NCI-H146 treated with DMSO at 0.1 percent for 48 hours (cell line): ENCODE data around the gene AKAP5.
A peak's percentile ranks its signal among the peaks of the same experiment; 100 is the strongest.
"Not testable (repeated sequence)": the region's sequence is repeated elsewhere in the genome, so short reads cannot be mapped to it uniquely, and the experiment has no call there.

Experiments used
- DNase-seq: peaks from one replicate; lab custom pipeline; 2025; ENCODE audit not compliant: unreplicated experiment; lab: John Stamatoyannopoulos, UW

AKAP5 gene

GRCh38 chr14:64502456-64502855, 37.2 kb downstream of the AKAP5 start:
- DNase-seq, result no peak

GRCh38 chr14:64502887-64503433, 37.7 kb downstream of the AKAP5 start:
- DNase-seq, result no peak

- DNase-seq, result peak; percentile 67
Observed at GRCh38 chr14:64503434-64504309, 38.4 kb downstream of the AKAP5 start, which contains the start of gene ZBTB25. Gene ZBTB25, minus strand, starts transcription at chr14:64503838. Its CDS starts 13,305 bp downstream, at chr14:64490533.

GRCh38 chr14:64504310-64504896, 39.1 kb downstream of the AKAP5 start, which contains the start of gene ZBTB1:
Gene ZBTB1, plus strand, starts transcription at chr14:64504770. Its CDS starts 16,735 bp downstream, at chr14:64521505.
- peak; percentile 56 for DNase-seq

GRCh38 chr14:64504897-64505794, 39.8 kb downstream of the AKAP5 start:
- DNase-seq, result peak; percentile 20

- DNase-seq, result no peak
Observed at GRCh38 chr14:64506721-64507120, 41.4 kb downstream of the AKAP5 start.

- no peak for DNase-seq
Observed at GRCh38 chr14:64507376-64508156, 42.3 kb downstream of the AKAP5 start.

GRCh38 chr14:64508215-64508776, 43.0 kb downstream of the AKAP5 start:
- DNase-seq, result no peak

GRCh38 chr14:64509036-64509435, 43.7 kb downstream of the AKAP5 start:
- no peak for DNase-seq

- DNase-seq, result peak; percentile 18
Observed at GRCh38 chr14:64510825-64511671, 45.7 kb downstream of the AKAP5 start.

GRCh38 chr14:64513271-64513670, 48.0 kb downstream of the AKAP5 start:
- DNase-seq, result no peak

- no peak for DNase-seq
Observed at GRCh38 chr14:64515053-64515452, 49.8 kb downstream of the AKAP5 start.

- DNase-seq, result no peak
Observed at GRCh38 chr14:64516969-64517368, 51.7 kb downstream of the AKAP5 start.

GRCh38 chr14:64517667-64518066, 52.4 kb downstream of the AKAP5 start:
- DNase-seq, result not testable (repeated sequence)

GRCh38 chr14:64518229-64518628, 52.9 kb downstream of the AKAP5 start:
- DNase-seq, result no peak

- DNase-seq, result no peak
Observed at GRCh38 chr14:64520699-64521098, 55.4 kb downstream of the AKAP5 start.

- DNase-seq, result no peak
Observed at GRCh38 chr14:64522591-64523355, 57.5 kb downstream of the AKAP5 start.
